GM04504 (cell line): ENCODE data around the gene C1D.
"Not testable (repeated sequence)": the region's sequence is repeated elsewhere in the genome, so short reads cannot be mapped to it uniquely, and the experiment has no call there.

Source experiments
- DNase-seq: peaks from one replicate; pipeline ENCODE4 v3.0.0-alpha.2; 2012; ENCODE audit warnings: low read depth

Gene C1D

GRCh38 chr2:67999332-67999731 lies 63.5 kb downstream of the C1D start:
- no peak for DNase-seq

- no peak for DNase-seq
These were observed 64.9 kb downstream of the C1D start for GRCh38 chr2:67997903-67998302.

GRCh38 chr2:67997528-67997900 lies 65.3 kb downstream of the C1D start:
- DNase-seq = peak; percentile 48

GRCh38 chr2:67996772-67997527 lies 65.9 kb downstream of the C1D start:
- no peak for DNase-seq

GRCh38 chr2:67994716-67995115 lies 68.1 kb downstream of the C1D start:
- no peak for DNase-seq

- not testable (repeated sequence) for DNase-seq
These were observed 68.7 kb downstream of the C1D start for GRCh38 chr2:67994069-67994468.

- DNase-seq = no peak
These were observed 69.5 kb downstream of the C1D start for GRCh38 chr2:67993329-67993728.

- no peak for DNase-seq
These were observed 71.3 kb downstream of the C1D start for GRCh38 chr2:67991456-67991855.
